NCI-H2107 treated with DMSO at 0.1 percent for 48 hours (cell line): Measurements from ENCODE around the gene GGPS1.
"Not testable (repeated sequence)": the region's sequence is repeated elsewhere in the genome, so short reads cannot be mapped to it uniquely, and the experiment has no call there.

ENCODE experiments used
- DNase-seq: peaks from one replicate; lab custom pipeline; 2025; ENCODE audit not compliant: unreplicated experiment; lab: John Stamatoyannopoulos, UW

Gene GGPS1

GRCh38 chr1:235328271-235329138, at the start of gene GGPS1:
Gene GGPS1, plus strand, starts transcription at chr1:235328570. Its CDS starts 6,695 bp downstream, at chr1:235335265.
- DNase-seq = peak; percentile 100

- no peak for DNase-seq
These were observed 49.5 kb upstream of the GGPS1 start for GRCh38 chr1:235278915-235279292.

- DNase-seq = no peak
These were observed 48.7 kb upstream of the GGPS1 start for GRCh38 chr1:235279694-235280093.

- DNase-seq = no peak
These were observed 47.9 kb upstream of the GGPS1 start for GRCh38 chr1:235280467-235280866.

GRCh38 chr1:235283636-235284035, 44.7 kb upstream of the GGPS1 start:
- DNase-seq = not testable (repeated sequence)

GRCh38 chr1:235284231-235284769, 44.1 kb upstream of the GGPS1 start:
- no peak for DNase-seq

- DNase-seq = no peak
These were observed 41.7 kb upstream of the GGPS1 start for GRCh38 chr1:235286667-235287066.

GRCh38 chr1:235287208-235287882, 41.0 kb upstream of the GGPS1 start:
- no peak for DNase-seq

GRCh38 chr1:235289859-235290739, 38.3 kb upstream of the GGPS1 start:
- no peak for DNase-seq

GRCh38 chr1:235290740-235291502, 37.4 kb upstream of the GGPS1 start:
- DNase-seq = no peak

GRCh38 chr1:235291599-235292091, 36.7 kb upstream of the GGPS1 start:
- DNase-seq = no peak

GRCh38 chr1:235292790-235293189, 35.6 kb upstream of the GGPS1 start:
- DNase-seq = no peak

GRCh38 chr1:235293322-235293942, 34.9 kb upstream of the GGPS1 start:
- DNase-seq = no peak

- no peak for DNase-seq
These were observed 32.4 kb upstream of the GGPS1 start for GRCh38 chr1:235295902-235296350.

- DNase-seq = no peak
These were observed 31.6 kb upstream of the GGPS1 start for GRCh38 chr1:235296729-235297128.

GRCh38 chr1:235297579-235297978, 30.8 kb upstream of the GGPS1 start:
- no peak for DNase-seq

- no peak for DNase-seq
These were observed 29.6 kb upstream of the GGPS1 start for GRCh38 chr1:235298758-235299157.

GRCh38 chr1:235299169-235299858, 29.1 kb upstream of the GGPS1 start:
- no peak for DNase-seq

GRCh38 chr1:235302143-235302542, 26.2 kb upstream of the GGPS1 start:
- no peak for DNase-seq
